Mononuclear cell (primary cell): ENCODE data around the gene GRIA1. TPM values are rescaled to one million over a fixed set of nuclear protein-coding genes. Genes with fewer than 3 reads are reported as not detected.
"Not testable (repeated sequence)": the region's sequence is repeated elsewhere in the genome, so short reads cannot be mapped to it uniquely, and the experiment has no call there.

ENCODE experiments used
- H3K27me3 ChIP-seq: 2 replicates; pipeline ENCODE4 v1.6.0; 2011; ENCODE audit warnings: low read length, control low read depth; ENCODE audit not compliant: insufficient read depth
- H3K4me1 ChIP-seq: 2 replicates; pipeline ENCODE4 v1.5.1; 2011; ENCODE audit warnings: mild to moderate bottlenecking, low read length, control low read depth; ENCODE audit not compliant: insufficient read depth
- H3K4me3 ChIP-seq: 2 replicates; pipeline ENCODE4 v1.5.1; 2011; ENCODE audit warnings: mild to moderate bottlenecking, low read length, moderate library complexity
- H3K9me3 ChIP-seq: 2 replicates; pipeline ENCODE4 v1.5.1; 2011; ENCODE audit warnings: low read depth, mild to moderate bottlenecking, control low read depth, low read length
- total RNA-seq: library from RNA; depleted of rRNA; stranded (reverse); fragments of >200 nt; gene quantifications from one replicate; pipeline ENCODE4 v1.2.3, GENCODE V29; 2012

GRIA1 gene
- total RNA-seq, 1 donor, result not detected

DNA sequence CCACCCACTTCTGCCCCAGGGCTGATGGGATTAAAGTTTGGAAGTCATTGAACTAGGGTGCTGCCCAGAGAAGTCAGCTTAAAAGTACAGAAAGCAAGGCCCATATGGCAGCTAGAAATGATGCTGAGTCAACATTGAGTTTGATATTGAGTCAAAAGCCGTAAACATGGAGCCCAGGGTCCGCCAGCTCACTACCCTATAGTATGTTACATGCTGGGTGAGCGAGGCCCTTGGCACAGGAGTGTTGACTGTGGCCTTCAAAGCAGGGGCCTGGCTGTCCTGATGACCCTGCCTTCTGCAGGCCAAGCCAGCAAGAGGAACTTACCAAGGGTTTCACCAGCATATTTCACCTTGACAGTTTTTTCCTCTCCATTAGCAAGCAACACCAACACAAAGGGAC is 222.5 kb downstream of the GRIA1 start:
- Histone ChIP-seq H3K27me3 (no peaks in the 10 kb centered on the region), H3K9me3 (no peaks in the 10 kb centered on the region), H3K4me3 (no peak overlapping the region), H3K4me1 (no peaks in the 10 kb centered on the region)

DNA sequence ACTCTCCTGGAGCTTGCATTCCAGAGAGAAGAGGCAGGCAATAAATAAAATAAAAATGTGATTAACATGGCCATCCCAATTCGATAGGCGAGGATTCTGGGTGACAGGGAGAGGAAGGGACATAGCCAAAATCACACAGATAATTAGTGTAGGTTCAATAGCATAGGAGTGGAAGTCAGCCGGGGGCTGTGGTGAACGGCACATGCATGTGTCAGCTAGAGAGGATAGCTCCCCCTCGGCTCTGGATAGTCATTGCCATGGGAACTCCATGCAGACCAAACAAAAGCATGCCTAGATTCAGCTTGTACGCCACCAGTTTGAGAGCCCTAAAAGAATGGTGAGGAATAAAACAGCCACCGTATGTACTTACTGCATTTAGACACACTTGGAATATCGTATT is 223.5 kb downstream of the GRIA1 start:
- no peaks in the 10 kb centered on the region for H3K27me3 ChIP-seq
- no peak overlapping the region for H3K4me3 ChIP-seq
- no peaks in the 10 kb centered on the region for H3K9me3 ChIP-seq
- no peaks in the 10 kb centered on the region for H3K4me1 ChIP-seq

DNA sequence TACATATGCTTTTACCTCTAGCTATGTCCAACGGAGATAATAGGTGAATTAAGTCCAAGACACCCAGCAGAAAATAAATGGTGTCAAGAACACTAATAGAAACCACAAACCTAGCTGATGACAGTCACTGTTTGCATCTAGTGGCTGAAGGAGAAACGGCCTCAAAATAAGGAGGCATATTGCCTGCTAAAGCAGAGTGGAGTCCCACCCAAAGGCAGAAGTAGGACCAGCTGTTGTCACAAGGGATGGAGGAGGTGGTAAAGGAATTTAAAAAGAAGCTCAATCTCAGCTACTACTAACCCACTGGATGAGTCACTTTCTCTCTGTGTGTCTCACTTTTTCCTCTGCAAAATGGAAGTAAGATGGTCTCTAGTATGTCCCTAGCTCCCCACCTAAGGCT is 224.3 kb downstream of the GRIA1 start:
- Histone ChIP-seq H3K9me3 (no peaks in the 10 kb centered on the region), H3K4me3 (no peak overlapping the region), H3K4me1 (no peaks in the 10 kb centered on the region), H3K27me3 (no peaks in the 10 kb centered on the region)

DNA sequence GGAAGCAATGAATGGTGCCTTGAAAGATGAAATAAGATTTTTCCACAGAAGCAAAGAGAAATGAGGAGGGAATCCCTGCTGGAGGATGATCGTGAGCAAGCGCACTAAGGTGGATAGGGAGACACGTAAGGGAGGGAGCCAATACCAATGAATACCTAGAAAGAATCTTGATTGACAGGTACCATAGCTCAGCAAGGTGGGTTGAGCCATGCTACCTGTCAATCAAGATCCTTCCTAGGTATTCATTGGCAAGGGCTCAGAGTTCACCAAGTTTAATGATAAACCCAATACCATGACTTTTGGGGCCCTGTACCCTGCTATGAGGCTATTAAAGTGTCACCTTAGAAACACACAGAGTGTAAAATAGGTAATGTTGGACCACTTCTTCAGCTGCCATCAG is 226.8 kb downstream of the GRIA1 start:
- H3K27me3 ChIP-seq, result no peaks in the 10 kb centered on the region
- no peaks in the 10 kb centered on the region for H3K9me3 ChIP-seq
- H3K4me1 ChIP-seq, result no peaks in the 10 kb centered on the region
- no peak overlapping the region for H3K4me3 ChIP-seq

DNA sequence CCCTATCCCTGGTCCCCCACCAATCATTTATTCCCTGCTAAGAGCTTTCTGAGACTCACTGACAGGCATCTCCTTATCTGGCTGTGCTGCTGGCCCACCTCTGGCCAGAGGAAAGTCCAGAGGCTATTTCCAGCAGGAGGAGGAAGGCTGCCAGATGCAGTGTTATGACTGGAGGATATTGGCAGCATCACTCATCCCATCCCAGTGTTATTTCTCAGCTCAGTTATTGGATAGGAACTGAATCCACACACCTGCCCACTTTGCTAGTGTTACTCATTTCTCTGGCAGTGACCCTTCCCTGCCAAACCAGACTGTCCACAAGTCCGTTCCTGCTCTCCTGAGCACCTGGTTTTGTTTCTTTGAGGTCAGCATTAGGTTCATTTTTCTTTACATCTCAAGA is 228.2 kb downstream of the GRIA1 start:
- Histone ChIP-seq H3K27me3 (no peaks in the 10 kb centered on the region), H3K4me1 (no peaks in the 10 kb centered on the region), H3K4me3 (no peak overlapping the region), H3K9me3 (no peaks in the 10 kb centered on the region)

DNA sequence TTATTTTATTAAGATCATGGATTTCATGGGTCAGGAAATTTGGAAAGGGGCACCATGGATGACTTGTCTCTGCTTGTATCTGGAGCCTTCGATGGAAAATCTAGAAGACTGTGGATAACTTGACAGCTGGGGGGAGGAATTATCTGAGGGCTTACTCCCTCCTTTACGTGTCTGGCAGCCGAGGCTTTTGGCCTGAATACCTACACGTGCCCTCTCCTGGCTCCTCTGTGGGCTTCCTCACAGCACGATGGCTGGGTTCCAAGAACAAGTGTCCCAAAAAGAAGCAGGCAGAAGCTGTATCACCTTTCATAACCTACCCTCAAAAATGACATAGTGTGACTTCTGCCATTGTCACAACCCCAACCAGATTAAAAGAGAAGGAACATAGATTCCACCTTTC is 228.9 kb downstream of the GRIA1 start:
- Histone ChIP-seq H3K4me3 (no peak overlapping the region), H3K27me3 (no peaks in the 10 kb centered on the region), H3K4me1 (no peaks in the 10 kb centered on the region), H3K9me3 (no peaks in the 10 kb centered on the region)

DNA sequence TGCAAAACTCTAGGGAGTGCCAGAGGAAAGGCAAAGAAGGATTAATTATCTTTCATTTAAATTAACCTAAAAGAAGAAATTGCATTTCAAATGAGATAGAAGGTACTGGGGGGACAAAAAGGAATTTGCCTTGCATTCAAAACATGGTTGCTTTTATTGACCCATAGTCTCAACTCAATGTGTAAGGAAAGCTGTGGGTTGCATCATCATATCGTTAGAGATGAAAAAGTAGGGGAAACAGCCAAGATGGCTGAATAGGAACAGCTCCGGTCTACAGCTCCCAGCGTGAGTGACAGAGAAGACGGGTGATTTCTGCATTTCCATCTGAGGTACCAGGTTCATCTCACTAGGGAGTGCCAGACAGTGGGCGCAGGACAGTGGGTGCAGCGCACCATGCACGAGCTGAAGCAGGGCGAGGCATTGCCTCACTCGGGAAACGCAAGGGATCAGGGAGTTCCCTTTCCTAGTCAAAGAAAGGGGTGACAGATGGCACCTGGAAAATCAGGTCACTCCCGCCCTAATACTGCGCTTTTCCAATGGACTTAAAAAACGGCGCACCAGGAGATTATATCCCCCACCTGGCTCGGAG is 232.6 kb downstream of the GRIA1 start:
- H3K4me3 ChIP-seq, H3K9me3 ChIP-seq, H3K4me1 ChIP-seq, H3K27me3 ChIP-seq: not testable (repeated sequence)

DNA sequence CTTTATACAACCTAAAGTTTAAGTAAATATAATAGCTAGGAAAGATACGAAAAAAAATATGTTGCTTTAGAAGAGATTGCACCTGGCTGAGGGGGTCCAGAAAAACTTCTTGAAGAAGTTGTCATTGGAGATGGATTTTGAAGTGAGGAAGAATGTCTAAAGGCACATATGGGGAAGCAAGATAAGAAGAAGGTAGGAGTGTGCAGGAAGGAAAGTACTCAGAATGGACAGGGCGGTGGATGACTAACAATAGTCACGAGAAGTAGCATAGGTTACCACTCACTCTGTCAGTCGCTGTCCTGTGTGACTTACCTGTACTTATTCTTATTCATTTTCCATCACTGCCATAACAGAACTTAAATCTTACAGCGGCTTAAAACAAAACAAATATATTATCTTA is 251.6 kb downstream of the GRIA1 start:
- Histone ChIP-seq H3K9me3 (no peaks in the 10 kb centered on the region), H3K4me1 (no peaks in the 10 kb centered on the region), H3K4me3 (no peak overlapping the region)

DNA sequence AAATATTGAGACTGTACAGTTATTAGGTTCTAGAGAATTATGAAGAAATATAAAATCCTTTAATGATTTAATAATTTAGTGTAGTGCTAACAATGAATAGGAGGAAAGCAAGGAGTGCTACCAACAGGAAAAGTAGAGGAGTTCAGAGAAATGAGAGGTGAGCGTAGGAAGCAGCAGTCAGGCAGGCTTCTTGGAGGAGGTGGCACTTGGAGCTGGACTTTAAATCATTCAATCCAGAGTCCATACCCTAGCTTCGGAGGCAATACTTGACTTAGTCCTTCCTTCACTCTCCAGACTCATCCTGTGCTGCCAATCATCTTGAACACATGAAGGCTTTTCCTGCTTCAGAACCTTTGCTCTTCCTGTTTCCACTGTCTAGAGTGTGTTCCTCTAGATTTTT is 254.3 kb downstream of the GRIA1 start:
- no peak overlapping the region for H3K4me3 ChIP-seq
- H3K4me1 ChIP-seq, result no peaks in the 10 kb centered on the region
- no peaks in the 10 kb centered on the region for H3K9me3 ChIP-seq
- no peaks in the 10 kb centered on the region for H3K27me3 ChIP-seq

More for the DNA sequence above, 251.6 kb downstream of the GRIA1 start:
- no peaks in the 10 kb centered on the region for H3K27me3 ChIP-seq

DNA sequence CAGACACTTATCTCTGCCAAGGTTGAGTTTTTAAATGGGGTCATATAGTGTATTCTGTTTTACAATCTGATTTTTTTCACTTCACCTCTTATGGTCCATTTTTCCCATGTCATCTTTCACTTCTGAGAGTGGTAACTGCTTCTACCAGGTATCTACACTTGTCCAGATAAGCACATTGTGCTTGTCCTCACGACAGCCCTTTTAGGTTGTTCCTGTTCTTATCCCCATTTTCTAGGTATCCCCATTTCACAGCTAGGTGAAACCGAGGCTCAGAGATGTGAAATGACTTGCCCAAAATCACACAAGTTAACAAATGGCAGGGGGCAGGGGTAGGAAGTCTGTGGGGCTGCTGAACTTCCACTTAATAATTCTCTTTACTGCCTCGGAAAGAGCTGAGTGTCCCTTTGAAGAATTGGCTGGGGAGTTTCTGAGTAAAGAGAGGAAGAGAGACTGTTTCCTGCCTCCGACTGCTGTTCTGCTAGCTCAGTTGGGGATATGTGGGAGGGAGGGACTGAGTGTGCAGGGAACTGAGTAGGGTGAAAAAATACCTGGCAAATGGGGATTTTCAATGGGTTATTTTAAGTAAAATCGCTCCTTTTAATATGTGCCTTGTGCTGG is 255.4 kb downstream of the GRIA1 start:
- H3K9me3 ChIP-seq, result no peaks in the 10 kb centered on the region
- no peaks in the 10 kb centered on the region for H3K27me3 ChIP-seq
- H3K4me1 ChIP-seq, result no peaks in the 10 kb centered on the region
- H3K4me3 ChIP-seq, result no peak overlapping the region

DNA sequence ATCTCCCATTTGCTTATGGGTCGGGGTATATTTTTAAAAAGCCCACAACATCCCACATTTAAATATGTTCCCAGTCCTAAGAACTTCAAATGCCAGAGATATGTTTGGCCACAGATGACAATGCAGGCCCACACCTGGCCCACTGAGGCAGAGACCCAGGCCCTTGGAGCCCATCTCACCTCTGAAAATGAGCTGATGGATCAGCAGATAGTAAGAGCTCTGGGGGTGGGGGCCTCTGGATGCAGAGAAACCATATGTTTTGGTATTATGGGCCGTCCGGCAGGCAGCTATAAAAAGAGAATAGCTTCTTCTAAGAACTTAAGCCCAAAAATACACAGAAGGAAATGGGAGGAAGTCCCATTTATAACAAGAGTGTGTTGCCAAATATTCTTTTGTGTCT is 256.0 kb downstream of the GRIA1 start:
- H3K9me3 ChIP-seq, result no peaks in the 10 kb centered on the region

DNA sequence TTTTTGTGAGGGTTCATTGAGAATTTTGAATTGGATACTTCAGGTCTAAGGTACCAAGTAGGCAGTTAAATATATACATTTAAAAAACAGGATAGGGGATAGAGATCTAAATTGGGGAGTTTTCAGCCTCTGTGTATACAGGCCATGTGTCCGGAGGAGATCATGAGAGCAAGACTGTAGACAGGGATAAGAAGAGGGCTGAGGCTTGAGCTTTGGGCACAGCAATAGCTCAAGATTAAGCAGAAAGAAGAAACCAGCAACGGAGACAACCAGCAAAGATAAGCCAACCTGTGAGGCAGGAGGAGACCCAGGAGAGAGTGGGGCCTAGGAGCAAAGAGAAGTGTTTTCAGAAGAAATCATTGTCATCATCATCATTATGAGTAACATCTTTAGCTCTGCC is 258.4 kb downstream of the GRIA1 start:
- no peaks in the 10 kb centered on the region for H3K27me3 ChIP-seq
- no peak overlapping the region for H3K4me3 ChIP-seq
- H3K4me1 ChIP-seq, result no peaks in the 10 kb centered on the region

More for the DNA sequence above, 256.0 kb downstream of the GRIA1 start:
- H3K27me3 ChIP-seq, result no peaks in the 10 kb centered on the region
- no peaks in the 10 kb centered on the region for H3K4me1 ChIP-seq
- no peak overlapping the region for H3K4me3 ChIP-seq

DNA sequence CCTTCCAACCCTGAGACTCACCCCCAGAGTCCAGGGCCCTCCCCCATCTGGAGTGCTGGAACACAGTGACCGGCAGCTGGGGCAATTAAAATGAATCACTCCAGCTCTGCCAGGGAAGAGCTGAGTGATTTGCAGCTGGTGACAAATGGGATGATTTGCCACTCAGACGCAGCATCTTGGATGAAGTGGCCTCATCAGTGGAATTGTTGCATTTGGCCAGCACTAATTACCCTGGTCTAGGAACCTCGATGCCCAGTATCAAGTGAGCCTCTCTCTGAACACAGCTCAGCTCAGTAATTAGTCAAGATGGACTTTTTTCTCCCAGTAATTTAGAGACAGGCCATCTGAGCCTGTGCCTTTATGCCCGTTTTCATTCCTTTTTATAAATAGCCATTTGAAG is 259.5 kb downstream of the GRIA1 start:
- H3K4me1 ChIP-seq, result no peaks in the 10 kb centered on the region
- H3K4me3 ChIP-seq, result no peak overlapping the region
- no peaks in the 10 kb centered on the region for H3K27me3 ChIP-seq
- H3K9me3 ChIP-seq, result no peaks in the 10 kb centered on the region

More for the DNA sequence above, 258.4 kb downstream of the GRIA1 start:
- H3K9me3 ChIP-seq, result no peaks in the 10 kb centered on the region

DNA sequence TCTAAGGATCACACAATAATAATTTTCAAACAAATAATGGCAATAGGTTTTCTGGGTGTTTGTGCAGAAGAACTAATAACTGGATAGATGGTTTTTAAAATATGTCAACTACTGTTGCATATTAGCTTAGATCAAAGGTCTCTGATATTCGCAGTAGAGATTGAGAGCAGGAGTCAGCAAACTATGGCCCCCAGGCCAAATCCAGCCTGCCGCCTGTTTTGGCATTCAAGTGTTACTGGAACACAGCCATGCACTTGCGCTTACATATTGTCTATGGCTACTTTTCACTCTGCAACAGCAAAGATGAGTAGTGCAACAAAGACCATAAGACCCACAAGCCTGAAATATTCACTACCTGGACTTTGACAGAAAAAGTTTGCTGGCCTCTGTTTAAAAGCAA is 260.8 kb downstream of the GRIA1 start:
- Histone ChIP-seq H3K4me3 (no peak overlapping the region), H3K27me3 (no peaks in the 10 kb centered on the region), H3K4me1 (no peaks in the 10 kb centered on the region), H3K9me3 (no peaks in the 10 kb centered on the region)

DNA sequence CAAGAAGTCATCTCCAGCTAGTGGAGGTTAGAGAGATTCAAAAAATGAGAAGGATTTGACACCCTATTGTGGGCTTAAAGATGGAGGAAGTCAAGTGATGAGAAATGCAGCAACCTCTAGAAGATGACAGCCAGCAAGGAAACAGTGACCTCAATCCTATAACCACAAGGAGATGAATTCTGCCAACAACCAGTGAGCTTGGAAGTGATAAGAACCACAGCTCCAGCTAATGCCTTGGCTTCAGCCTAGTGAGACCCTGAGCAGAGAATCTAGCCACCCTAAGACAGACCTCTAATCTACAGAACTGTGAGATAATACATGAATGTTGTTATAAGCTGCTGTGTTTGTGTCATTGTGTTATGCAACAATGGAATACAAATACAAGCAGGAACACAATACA is 262.4 kb downstream of the GRIA1 start:
- H3K4me3 ChIP-seq, result no peak overlapping the region
- H3K4me1 ChIP-seq, result no peaks in the 10 kb centered on the region
- peaks cover 10% of the 10 kb centered on the region for H3K9me3 ChIP-seq
- no peaks in the 10 kb centered on the region for H3K27me3 ChIP-seq

DNA sequence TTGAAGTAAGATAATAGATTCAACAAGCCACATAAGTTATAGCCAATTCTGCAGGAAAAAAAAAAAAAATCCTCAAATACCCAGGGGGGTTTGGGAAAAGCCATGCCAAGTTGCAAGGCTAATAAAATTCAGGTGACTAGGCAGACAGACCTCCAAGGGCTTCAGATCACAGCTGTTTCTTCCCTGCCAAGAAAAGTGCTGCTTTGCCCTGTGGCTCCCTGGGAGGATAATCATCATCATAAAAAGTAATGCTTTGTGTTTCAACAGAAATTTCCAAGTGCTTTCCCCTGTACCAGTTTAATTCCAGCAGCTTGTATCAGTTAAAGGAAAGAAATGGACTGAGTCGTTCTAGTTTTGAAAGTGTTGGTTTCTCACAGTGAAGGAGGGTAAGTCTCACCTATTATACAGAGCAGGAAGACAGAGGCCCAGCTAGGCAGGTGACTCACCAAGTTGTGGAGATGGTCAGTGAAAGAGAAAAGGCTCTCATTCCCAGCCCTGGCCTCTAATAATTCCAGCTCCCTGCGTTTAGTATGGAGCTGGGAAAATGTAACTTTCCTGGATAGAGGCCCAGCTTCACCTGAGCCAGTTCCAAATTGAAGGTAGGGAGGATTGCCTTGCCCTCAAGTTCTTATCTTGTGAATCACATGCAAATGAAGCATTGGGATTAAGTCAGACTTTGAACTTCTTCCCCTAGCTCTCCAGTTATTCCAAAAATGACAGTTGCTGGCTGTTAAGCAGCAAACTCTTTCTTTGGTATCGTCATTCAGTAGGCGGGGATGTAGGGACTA is 263.4 kb downstream of the GRIA1 start:
- no peaks in the 10 kb centered on the region for H3K4me1 ChIP-seq
- H3K9me3 ChIP-seq, result peaks cover 10% of the 10 kb centered on the region
- no peaks in the 10 kb centered on the region for H3K27me3 ChIP-seq
- H3K4me3 ChIP-seq, result no peak overlapping the region
